ENCODE results near the gene F10.

The F10 gene

DNA sequence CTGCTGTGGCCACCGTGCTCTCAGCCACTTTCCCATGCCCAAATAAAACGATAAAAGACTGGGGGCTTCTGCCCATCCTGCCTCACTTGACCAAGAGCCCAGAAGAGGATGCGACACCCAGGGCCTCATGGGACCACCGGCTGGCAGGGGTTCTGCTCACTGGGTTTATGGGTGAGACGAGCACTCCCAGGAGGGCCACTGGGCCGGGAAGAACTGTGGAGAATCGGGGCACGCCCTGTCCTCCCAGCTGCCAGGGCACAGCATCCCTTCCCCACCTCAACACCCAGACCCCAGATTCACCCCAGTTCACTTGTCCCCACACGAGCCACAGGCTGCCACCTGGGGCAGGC lies 4.7 kb upstream of the F10 start:
- no peak for DNase-seq

DNA sequence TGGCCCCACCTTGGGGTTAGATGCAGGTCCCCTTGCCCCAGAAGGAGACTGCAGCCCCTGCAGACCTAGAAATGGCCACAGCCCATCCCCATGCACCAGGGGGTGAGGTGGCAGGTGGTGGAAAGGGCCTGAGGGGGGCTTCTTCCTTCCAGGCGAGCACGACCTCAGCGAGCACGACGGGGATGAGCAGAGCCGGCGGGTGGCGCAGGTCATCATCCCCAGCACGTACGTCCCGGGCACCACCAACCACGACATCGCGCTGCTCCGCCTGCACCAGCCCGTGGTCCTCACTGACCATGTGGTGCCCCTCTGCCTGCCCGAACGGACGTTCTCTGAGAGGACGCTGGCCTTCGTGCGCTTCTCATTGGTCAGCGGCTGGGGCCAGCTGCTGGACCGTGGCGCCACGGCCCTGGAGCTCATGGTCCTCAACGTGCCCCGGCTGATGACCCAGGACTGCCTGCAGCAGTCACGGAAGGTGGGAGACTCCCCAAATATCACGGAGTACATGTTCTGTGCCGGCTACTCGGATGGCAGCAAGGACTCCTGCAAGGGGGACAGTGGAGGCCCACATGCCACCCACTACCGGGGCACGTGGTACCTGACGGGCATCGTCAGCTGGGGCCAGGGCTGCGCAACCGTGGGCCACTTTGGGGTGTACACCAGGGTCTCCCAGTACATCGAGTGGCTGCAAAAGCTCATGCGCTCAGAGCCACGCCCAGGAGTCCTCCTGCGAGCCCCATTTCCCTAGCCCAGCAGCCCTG lies 4.2 kb upstream of the F10 start:
- no peak for DNase-seq

DNA sequence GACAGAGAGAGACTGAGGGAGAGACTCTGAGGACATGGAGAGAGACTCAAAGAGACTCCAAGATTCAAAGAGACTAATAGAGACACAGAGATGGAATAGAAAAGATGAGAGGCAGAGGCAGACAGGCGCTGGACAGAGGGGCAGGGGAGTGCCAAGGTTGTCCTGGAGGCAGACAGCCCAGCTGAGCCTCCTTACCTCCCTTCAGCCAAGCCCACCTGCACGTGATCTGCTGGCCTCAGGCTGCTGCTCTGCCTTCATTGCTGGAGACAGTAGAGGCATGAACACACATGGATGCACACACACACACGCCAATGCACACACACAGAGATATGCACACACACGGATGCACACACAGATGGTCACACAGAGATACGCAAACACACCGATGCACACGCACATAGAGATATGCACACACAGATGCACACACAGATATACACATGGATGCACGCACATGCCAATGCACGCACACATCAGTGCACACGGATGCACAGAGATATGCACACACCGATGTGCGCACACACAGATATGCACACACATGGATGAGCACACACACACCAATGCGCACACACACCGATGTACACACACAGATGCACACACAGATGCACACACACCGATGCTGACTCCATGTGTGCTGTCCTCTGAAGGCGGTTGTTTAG lies 3.3 kb upstream of the F10 start:
- DNase-seq = no peak

DNA sequence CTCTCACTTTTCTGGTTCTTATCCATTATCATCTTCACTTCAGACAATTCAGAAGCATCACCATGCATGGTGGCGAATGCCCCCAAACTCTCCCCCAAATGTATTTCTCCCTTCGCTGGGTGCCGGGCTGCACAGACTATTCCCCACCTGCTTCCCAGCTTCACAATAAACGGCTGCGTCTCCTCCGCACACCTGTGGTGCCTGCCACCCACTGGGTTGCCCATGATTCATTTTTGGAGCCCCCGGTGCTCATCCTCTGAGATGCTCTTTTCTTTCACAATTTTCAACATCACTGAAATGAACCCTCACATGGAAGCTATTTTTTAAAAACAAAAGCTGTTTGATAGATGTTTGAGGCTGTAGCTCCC lies 2.8 kb upstream of the F10 start:
- no peak for DNase-seq

DNA sequence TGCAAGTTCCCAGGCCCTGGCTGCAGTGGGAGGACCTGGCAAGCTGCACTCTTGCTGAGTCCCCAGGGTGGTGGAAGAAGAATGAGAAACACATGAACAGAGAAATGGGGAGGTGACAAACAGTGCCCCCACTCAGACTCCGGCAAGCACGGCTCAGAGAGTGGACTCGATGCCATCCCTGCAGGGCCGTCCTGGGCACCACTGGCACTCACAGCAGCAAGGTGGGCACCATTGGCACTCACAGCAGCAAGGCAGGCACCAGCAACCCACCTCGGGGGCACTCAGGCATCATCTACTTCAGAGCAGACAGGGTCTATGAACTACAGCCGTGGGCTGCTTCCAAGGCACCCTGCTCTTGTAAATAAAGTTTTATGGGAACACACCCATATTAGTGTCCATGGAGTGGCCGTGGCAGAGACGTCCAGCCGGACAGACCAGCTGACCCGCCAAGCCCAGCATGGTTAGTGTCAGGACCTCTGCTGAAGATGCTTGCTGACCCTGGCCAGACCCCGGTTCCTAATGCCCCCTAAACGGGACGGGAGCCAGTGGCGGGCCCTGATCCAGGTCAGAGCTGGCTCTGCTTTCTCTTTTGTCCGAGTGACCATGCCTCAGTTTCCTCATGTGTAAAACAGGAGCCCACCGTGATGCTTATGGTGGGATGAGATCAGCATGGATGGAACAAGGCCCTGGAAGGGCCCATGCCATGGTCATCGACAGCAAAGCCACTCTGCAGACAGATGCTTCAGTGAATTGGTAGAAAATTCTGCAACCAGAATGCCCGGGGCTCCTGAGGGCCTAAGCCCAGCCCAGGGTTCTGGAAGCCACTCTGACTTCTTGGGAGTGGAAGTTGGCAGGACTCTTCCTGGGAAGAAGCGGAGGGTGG lies 2.1 kb upstream of the F10 start:
- no peak for DNase-seq

DNA sequence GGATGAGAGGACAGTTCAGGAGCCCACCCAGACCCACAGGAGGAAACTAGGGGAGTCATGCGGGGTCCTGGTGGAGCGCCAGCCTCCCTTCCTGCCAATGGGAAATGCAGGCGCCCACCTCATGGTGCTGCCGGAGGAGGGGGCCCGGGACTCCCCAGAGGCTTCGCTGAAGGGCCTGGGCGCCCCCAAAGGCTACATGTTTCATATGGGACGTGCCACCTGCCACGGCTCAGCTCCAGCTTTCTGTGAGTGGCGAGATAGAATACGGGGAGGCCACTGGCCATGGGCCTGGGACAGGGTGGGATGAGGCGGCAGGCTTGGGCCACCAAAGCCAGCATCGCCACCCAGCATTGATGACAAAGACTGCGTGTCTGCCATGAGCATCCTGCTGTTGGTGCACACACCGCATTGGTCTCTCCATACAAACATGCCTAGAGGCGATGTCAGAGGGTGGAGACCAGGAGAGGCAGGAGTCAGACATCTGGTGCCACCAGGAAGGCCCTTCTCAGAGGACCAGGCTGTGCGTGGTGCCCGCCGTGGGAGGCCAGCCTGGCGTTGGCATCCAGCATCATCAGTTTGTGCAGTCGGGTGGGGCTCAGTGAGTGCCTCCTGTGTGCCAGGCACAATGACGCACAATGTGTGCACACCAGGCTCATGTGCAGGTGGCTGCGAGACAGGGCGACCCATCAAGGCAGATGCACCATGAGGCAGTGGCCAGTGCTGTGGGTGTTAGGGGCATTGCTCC lies 1.2 kb upstream of the F10 start:
- no peak for DNase-seq

DNA sequence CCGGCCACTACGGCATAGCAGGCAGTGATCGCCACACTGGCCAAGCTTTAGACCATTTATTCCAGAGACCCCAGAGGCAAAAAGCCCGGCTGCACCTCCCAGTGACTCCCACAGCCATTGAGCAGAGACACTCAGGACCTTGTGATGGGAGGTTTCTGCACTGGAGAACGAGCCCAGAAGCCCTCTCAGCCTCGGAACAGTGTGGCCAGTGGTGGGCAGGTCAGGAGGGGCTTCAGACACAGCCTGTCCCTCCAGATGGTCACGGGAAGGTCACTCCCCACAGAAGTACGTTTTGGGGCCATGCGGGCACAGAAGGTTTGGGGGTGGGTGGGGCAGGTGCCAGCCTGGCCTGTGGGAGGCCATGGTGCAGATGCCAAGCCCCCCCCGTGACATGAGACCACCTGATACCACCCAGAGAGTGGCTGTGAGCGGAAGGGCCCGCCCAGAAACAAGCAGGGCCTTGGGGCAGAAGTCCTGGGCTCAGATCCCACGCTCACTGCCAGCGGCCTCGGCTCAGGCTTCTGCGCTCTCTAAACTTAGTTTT lies 599 bp upstream of the F10 start:
- DNase-seq = no peak

DNA sequence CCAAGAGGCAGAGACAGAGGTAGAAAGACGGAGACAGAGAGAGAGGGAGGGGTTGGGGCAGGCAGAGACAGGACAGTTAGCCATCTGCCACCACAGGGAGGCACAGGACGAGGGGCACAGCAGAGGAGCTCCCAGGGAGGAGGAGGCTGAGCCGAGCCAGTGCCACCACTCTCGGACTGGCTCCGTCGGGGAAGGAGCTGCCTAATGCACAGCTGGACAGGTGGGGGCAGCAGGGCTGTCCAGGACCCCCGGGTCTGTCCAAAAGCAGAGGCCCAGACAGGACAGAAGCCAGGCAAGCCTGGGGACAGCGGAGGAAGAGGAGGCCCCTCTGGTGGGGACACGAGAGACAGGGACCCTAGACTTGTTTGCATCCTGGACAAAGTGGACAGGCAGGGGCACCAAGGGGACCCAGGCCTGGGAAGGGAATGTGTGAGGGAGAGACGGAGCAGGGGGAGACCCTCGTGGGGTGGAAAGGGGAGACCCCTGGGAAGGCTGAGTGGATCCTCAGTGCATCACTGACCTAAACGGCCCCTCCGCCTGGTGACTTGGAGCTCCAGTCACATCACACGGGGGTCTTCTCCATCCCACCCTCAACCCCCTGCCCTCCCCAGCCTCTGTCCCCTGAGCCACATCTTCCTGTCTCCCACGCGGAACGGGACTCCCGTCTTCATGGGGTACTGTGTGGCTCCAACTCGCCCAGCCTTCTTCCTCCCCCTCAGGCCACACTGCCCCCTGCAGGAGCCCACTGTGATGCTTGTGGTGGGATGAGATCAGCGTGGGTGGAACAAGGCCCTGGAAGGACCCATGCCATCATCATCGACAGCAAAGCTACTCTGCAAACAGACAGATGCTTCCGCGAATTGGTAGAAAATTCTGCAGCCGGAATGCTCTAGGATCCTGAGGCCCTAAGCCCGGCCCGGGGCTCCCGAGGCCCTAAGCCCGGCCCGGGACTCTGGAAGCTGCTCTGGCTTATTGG lies 915 bp downstream of the F10 start:
- DNase-seq = no peak

DNA sequence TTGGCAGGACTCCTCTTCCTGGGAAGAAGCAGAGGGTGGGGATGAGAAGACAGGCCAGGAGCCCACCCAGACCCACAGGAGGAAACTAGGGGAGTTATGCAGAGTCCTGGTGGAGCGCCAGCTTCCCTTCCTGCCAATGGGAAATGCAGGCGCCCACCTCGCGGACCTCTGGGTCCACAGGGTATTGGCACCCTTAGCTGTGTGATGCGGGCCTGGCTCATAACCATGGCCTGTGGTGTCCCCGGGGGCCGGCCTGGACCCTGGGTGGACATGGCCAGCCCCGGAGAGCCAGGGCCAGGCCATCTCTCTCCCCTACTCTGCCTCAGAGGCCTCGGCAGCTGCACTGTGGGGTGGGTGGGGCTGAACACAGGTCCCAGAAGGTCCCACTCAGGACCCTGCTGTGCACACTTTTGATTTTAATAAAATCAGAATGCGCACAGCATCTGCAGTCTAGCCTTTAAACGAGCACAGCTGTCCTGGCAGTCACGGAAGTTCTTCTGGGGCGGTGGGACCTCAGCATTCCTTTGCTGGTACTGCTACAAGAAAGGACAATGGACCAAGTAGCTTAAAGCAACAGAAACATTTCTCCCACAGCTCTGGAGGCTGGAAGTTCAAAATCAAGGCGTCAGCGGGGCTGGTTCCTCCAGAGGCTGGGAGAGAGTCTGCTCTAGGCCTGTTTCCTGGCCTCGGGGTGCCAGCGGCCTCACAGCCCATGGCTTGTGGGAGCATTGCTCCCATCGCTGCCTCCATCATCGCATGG lies 1.8 kb downstream of the F10 start:
- no peak for DNase-seq

DNA sequence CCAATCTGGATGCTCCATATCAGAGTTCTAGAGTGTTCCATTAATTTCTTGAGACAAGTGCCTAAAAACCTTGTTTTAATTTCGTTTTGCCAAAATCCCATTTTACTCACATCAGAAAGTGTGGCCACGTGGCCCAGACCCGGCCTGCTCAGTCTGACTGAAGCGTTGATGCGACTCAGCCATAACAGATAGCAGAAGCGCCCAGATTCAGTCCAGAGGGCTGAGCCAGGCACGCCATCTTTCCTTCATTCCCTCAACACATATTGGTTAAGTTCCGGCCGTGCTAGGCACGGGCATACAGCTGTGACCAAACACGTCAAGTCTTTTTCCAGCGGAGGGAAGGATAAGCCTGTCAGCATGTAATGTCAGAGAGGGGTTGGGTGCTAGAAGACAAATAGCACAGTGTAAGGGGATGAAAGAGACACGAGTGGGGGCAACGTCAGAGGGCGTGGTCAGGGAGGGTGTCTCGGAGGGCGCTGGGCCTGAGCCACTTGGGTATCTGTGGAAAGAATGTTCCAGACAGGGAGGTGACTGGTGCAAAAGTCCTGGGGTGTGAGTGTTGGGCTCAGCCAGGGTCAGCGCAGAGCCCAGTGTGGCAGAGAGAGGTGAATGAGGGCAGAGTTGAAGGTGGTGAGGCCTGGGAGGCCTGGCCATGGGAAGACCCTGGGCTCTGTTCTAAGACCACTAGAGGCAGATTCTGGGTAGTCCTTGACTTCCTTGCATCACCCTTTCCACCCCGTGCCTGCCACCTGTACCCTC lies 3.1 kb downstream of the F10 start:
- DNase-seq = no peak

DNA sequence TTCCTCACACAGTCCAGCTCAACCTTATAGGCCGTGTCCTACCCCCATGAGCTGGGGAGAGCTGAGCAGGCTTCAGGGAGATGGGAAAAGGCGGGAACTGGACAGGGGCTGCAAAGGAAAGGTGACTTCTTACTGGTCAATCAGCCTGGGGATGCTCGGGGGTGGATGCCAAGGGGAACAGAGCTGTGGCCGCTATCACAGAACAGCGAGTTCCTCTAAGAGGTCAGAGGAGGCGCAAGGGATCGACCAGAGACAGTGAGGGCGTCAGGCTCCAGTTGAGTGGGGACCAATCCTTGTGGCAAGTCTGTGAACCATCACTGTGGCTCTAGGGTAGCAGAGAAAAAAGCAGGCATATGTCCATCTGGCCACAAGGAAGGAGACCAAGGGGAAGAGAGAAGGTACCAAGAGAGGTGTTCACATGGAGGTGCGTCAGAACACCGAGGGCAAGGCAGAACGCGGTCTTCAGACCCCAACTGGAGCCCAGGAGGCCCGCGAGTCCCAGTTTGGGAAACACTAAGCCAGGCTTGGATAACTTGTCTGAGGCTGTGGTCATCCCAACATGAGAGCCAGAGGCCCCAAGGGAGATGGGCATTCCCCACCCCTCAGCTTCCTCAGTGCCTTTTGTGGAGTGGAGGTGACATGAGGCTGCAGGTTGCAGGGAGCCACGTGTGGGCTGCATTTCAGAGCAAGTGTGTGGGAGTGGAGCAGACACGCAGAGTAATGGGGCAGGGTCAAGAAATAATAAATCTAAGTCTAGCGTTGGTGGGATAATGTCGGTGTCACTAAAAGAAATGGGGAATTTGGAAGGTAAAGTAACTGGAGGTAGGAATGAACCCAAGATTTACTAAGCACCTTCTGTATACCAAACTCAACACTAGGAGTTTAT lies 3.9 kb downstream of the F10 start:
- DNase-seq = no peak

DNA sequence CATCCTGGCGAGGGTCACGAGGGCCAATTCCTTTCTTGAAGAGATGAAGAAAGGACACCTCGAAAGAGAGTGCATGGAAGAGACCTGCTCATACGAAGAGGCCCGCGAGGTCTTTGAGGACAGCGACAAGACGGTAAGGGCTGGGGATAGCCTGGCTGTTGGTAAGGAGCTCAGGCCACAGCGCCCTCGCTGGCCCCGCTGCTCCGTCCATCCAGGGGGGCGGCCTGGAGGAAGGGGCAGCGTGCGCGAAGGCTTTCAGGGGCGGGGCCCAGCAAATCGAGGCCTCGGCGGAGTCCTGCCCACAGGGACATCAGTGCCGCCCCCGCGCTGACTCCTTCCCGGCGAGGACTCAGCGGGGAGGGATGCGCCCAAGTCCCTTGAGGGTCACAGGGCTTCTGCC lies 6.9 kb downstream of the F10 start:
- no peak for DNase-seq

DNA sequence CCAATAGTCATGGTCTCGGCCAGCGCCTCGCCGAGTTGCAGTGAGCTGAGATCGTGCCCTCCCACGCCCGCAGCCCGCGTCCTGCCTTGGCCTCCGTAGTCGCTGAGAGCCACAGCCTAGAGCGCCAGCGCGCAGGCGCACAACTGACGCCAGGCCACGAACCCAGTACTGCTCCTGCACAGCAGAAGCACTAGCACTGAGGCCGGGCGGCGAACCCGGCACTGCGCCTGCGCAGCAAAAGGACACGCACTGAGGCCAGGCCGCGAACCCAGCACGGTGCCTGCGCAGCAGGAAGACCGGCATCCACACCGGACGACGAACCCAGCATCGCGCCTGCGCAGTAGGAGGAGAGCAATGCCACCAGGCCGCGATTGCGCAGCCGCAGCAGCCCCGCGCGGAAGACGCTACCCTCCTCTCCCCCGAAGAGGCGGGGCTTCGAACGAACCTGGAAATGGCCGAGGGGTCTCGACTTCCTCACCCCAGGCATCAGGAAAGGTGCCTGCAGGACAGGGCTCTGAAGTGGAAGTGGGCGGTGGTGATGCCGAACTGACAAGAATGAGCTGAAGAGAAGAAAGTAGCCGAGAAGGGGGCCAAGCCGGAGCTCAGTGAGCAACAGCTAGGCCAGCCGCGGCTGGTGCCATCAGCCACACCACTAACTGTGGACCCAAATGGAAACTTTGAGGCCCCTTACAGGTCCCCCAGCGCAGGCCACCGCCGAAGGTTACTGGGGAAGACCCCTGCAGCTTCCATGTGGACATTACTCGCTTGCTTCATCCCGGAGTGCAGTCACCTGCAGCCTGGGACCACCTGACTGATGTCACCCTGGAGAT lies 7.5 kb downstream of the F10 start:
- no peak for DNase-seq

DNA sequence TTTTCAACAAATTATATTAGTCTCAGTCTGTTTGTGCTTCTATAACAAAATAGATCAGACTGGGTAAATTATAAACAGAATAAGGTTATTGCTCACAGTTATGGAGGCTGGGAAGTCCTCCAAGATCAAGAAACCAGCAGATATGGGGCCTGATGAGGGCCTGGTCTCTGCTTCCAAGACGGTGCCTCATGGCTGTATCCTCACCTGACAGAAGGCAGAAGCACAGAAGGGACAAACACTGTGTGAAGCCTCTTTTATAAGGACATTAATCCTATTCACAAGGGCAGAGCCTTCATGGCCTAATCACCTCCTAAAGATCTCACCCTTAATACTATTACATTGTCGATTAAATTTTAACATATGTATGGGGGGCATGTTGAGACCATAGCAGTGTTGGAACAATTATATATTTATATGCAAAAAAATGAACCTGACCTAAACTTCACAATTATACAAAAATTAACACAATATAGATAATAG lies 12.7 kb downstream of the F10 start:
- no peak for DNase-seq

DNA sequence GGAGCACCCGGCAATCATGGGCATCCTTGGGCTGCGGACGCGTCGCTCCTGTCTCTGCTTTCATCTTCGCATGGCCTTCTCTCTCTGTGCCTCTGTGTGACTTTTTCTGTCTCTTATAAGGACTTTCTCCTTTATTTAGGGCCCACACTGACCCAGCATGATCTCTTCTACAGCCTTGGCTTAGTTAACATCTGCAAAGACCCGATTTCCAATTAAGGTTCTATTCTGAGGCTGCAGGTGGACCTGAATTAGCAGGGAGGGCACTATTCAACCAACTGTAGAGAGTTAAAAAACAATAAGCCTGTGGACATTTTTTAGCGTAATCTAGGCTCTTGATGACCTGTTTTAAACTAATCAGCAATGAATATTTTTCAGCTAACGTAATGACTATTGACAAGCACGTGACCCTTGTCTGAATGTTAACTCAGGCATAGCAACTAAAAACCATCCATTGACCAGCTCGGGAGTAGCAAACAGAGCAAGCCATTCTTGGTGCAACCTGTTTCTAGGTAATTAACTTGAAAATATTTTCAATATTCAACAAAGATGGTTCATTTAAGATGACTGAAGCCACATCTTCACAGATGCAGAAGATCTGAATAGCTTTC lies 15.2 kb downstream of the F10 start:
- DNase-seq = no peak

DNA sequence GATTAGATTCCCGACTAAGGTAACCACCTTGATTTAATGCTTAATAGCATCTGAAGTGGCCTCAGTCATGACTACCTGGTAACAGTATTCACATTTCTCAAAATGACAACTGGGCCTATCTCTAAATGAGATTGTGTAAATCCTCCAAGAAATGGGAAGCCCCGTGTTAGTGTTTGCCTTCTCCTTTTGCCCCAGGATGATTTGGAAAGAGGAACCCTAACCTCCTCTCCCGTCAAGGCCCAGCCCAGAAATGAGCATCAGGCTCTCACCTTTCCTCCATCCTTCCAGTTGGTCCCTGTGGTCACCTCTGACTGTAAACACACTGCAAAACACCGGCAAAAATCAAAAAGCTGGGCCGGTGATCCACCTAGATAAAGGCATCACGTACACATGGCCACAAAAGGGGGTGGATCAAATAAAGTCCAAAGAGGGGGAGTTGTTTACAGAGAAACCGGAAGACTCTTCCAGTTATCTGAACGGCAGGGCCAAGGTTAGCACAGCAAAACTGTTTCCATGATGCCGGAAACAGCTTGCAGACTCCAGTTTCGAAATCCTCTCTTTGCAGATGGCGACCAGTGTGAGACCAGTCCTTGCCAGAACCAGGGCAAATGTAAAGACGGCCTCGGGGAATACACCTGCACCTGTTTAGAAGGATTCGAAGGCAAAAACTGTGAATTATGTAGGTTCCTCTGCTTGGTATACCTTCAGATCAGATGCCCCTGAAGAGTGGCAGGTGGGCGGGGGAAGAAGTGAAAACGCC lies 16.4 kb downstream of the F10 start:
- DNase-seq = no peak

DNA sequence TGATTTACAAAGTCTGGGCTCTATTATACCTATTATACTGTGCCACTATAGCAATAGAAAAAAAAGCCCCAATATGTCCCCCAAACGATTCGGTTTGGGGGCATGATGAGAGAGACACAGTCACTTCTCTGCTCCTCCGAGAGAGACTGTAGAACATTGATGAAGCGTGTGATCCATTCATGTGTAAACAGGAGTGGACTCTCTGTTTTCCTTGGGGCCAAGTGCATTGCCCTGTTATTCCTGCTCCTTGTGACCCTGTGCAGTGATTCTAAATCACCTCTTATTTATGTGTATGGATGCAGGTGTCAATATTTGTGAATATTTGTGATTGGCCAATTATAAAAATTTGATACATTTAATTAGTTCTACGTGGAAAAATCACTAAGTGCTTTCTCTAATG lies 17.0 kb downstream of the F10 start:
- no peak for DNase-seq
